GM18867 (cell line): ENCODE measurements around the gene SLC35A5.

Experiments used
- ATAC-seq: cut with Tn5 transposase; IDR thresholded peaks from one replicate; pipeline ENCODE4 v1.9.1; 2021; ENCODE audit warnings: mild to moderate bottlenecking, moderate library complexity; ENCODE audit not compliant: unreplicated experiment

SLC35A5 gene

GRCh38 chr3:112569265-112569664 is 7.4 kb downstream of the SLC35A5 start:
- ATAC-seq: no peak

GRCh38 chr3:112572701-112573100 is 10.9 kb downstream of the SLC35A5 start:
- no peak for ATAC-seq

- ATAC-seq: no peak
These were observed 17.4 kb downstream of the SLC35A5 start for GRCh38 chr3:112579232-112579631.

- ATAC-seq: no peak
These were observed 17.9 kb downstream of the SLC35A5 start for GRCh38 chr3:112579697-112580096.

- peak; percentile 59 for ATAC-seq
These were observed 20.5 kb downstream of the SLC35A5 start for GRCh38 chr3:112582244-112582874.

- ATAC-seq: no peak
These were observed 21.3 kb downstream of the SLC35A5 start for GRCh38 chr3:112583105-112583504.

- ATAC-seq: no peak
These were observed 23.9 kb downstream of the SLC35A5 start for GRCh38 chr3:112585782-112586181.

GRCh38 chr3:112587336-112587735 is 25.5 kb downstream of the SLC35A5 start:
- ATAC-seq: no peak

- no peak for ATAC-seq
These were observed 31.4 kb downstream of the SLC35A5 start for GRCh38 chr3:112593258-112593657.

- no peak for ATAC-seq
These were observed 33.0 kb downstream of the SLC35A5 start for GRCh38 chr3:112594856-112595255.

- no peak for ATAC-seq
These were observed 36.1 kb downstream of the SLC35A5 start for GRCh38 chr3:112597945-112598344.

- no peak for ATAC-seq
These were observed 36.9 kb downstream of the SLC35A5 start for GRCh38 chr3:112598731-112599130.

GRCh38 chr3:112602217-112602838 is 40.5 kb downstream of the SLC35A5 start:
- ATAC-seq: peak; percentile 90

GRCh38 chr3:112604536-112604935 is 42.7 kb downstream of the SLC35A5 start:
- no peak for ATAC-seq

- no peak for ATAC-seq
These were observed 43.4 kb downstream of the SLC35A5 start for GRCh38 chr3:112605285-112605684.

- ATAC-seq: no peak
These were observed 44.3 kb downstream of the SLC35A5 start for GRCh38 chr3:112606098-112606497.

GRCh38 chr3:112607863-112608262 is 46.0 kb downstream of the SLC35A5 start:
- ATAC-seq: no peak

GRCh38 chr3:112610121-112610520 is 48.3 kb downstream of the SLC35A5 start:
- no peak for ATAC-seq

- ATAC-seq: no peak
These were observed 50.1 kb downstream of the SLC35A5 start for GRCh38 chr3:112611752-112612515.

- no peak for ATAC-seq
These were observed 54.3 kb downstream of the SLC35A5 start for GRCh38 chr3:112615989-112616731.

GRCh38 chr3:112617285-112617684 is 55.4 kb downstream of the SLC35A5 start:
- ATAC-seq: no peak
